Measurements from ENCODE around the gene ETV6.

Gene ETV6

GRCh38 chr12:11762723-11763326, 113.4 kb downstream of the ETV6 start:
- DNase-seq = no peak

- DNase-seq = no peak
These were observed 114.5 kb downstream of the ETV6 start for GRCh38 chr12:11763760-11764520.

GRCh38 chr12:11764837-11765236, 115.4 kb downstream of the ETV6 start:
- DNase-seq = no peak

- no peak for DNase-seq
These were observed 115.9 kb downstream of the ETV6 start for GRCh38 chr12:11765421-11765816.

- no peak for DNase-seq
These were observed 116.6 kb downstream of the ETV6 start for GRCh38 chr12:11765817-11766794.

GRCh38 chr12:11767029-11767724, 117.7 kb downstream of the ETV6 start:
- DNase-seq = no peak

- no peak for DNase-seq
These were observed 118.3 kb downstream of the ETV6 start for GRCh38 chr12:11767798-11768197.

GRCh38 chr12:11768233-11768965, 118.9 kb downstream of the ETV6 start:
- no peak for DNase-seq

GRCh38 chr12:11769723-11770514, 120.4 kb downstream of the ETV6 start:
- no peak for DNase-seq

- no peak for DNase-seq
These were observed 121.9 kb downstream of the ETV6 start for GRCh38 chr12:11771356-11771755.

GRCh38 chr12:11771895-11772502, 122.5 kb downstream of the ETV6 start:
- no peak for DNase-seq

GRCh38 chr12:11773889-11774677, 124.6 kb downstream of the ETV6 start:
- DNase-seq = no peak

- DNase-seq = no peak
These were observed 125.3 kb downstream of the ETV6 start for GRCh38 chr12:11774821-11775220.

- no peak for DNase-seq
These were observed 126.8 kb downstream of the ETV6 start for GRCh38 chr12:11776316-11776715.

- DNase-seq = no peak
These were observed 128.0 kb downstream of the ETV6 start for GRCh38 chr12:11777451-11777850.

- no peak for DNase-seq
These were observed 128.5 kb downstream of the ETV6 start for GRCh38 chr12:11777962-11778361.

GRCh38 chr12:11778713-11779685, 129.5 kb downstream of the ETV6 start:
- DNase-seq = no peak

GRCh38 chr12:11780521-11781101, 131.1 kb downstream of the ETV6 start:
- DNase-seq = no peak

Measured in NCI-H446 treated with DMSO at 0.1 percent for 48 hours (cell line).